SK-N-SH treated with all-trans-retinoic acid at 6 μM for 48 hours (cell line): ENCODE data around the gene CCDC14.
"Not testable (repeated sequence)": the region's sequence is repeated elsewhere in the genome, so short reads cannot be mapped to it uniquely, and the experiment has no call there.

Experiments used
- ATAC-seq: fragments of 200-7000 bp; cut with Tn5 transposase; 3 replicates; pipeline ENCODE4 v1.9.1; 2020; ENCODE audit warnings: mild to moderate bottlenecking, moderate library complexity
- CREB5 ChIP-seq: fragments of 250-450 bp; sonication (Bioruptor Pico); IDR thresholded peaks from 2 replicates; pipeline ENCODE4 v1.5.1; 2020; ENCODE audit warnings: low read depth, mild to moderate bottlenecking, moderate library complexity
- CSRNP3 ChIP-seq: fragments of 250-450 bp; sonication (Bioruptor Pico); IDR thresholded peaks from 2 replicates; pipeline ENCODE4 v1.5.1; 2021; ENCODE audit warnings: mild to moderate bottlenecking, moderate library complexity
- GLIS3 ChIP-seq: fragments of 250-450 bp; sonication (Bioruptor Pico); IDR thresholded peaks from 2 replicates; pipeline ENCODE4 v1.5.0; 2020; ENCODE audit warnings: mild to moderate bottlenecking, moderate library complexity
- ISL1 ChIP-seq: fragments of 250-450 bp; sonication (Bioruptor Pico); IDR thresholded peaks from 2 replicates; pipeline ENCODE4 v2.1.2; 2022; ENCODE audit warnings: mild to moderate bottlenecking, moderate library complexity
- OSR1 ChIP-seq: fragments of 250-450 bp; sonication (Bioruptor Pico); IDR thresholded peaks from 2 replicates; pipeline ENCODE4 v1.8.0; 2022; ENCODE audit warnings: moderate library complexity, mild to moderate bottlenecking, inconsistent platforms
- PATZ1 ChIP-seq: fragments of 250-450 bp; sonication (Bioruptor Pico); IDR thresholded peaks from 2 replicates; pipeline ENCODE4 v1.8.0; 2020; ENCODE audit warnings: mild to moderate bottlenecking, moderate library complexity, borderline replicate concordance
- POU6F1 ChIP-seq: fragments of 250-450 bp; sonication (Bioruptor Pico); IDR thresholded peaks from 2 replicates; pipeline ENCODE4 v1.8.0; 2021; ENCODE audit warnings: low read depth, mild to moderate bottlenecking, moderate library complexity, borderline replicate concordance
- PPARA ChIP-seq: fragments of 250-450 bp; sonication (Bioruptor Pico); IDR thresholded peaks from 2 replicates; pipeline ENCODE4 v1.5.0; 2020; ENCODE audit warnings: mild to moderate bottlenecking, borderline replicate concordance
- RARB ChIP-seq: fragments of 250-450 bp; sonication (Bioruptor Pico); IDR thresholded peaks from 2 replicates; pipeline ENCODE4 v1.8.0; 2021; ENCODE audit warnings: mild to moderate bottlenecking, moderate library complexity
- SNAI2 ChIP-seq: fragments of 250-450 bp; sonication (Bioruptor Pico); IDR thresholded peaks from 2 replicates; pipeline ENCODE4 v1.5.0; 2020; ENCODE audit warnings: mild to moderate bottlenecking, moderate library complexity
- TCF4 ChIP-seq: fragments of 250-450 bp; sonication (Bioruptor Pico); IDR thresholded peaks from 2 replicates; pipeline ENCODE4 v1.8.0; 2021; ENCODE audit warnings: mild to moderate bottlenecking, moderate library complexity, borderline replicate concordance
- TOX ChIP-seq: fragments of 250-450 bp; sonication (Bioruptor Pico); IDR thresholded peaks from 2 replicates; pipeline ENCODE4 v1.8.0; 2021; ENCODE audit warnings: mild to moderate bottlenecking, moderate library complexity, borderline replicate concordance
- TSHZ2 ChIP-seq: fragments of 250-450 bp; sonication (Bioruptor Pico); IDR thresholded peaks from 2 replicates; pipeline ENCODE4 v1.5.0; 2020; ENCODE audit warnings: mild to moderate bottlenecking, moderate library complexity
- ZC3H10 ChIP-seq: fragments of 250-450 bp; sonication (Bioruptor Pico); IDR thresholded peaks from 2 replicates; pipeline ENCODE4 v1.5.1; 2021; ENCODE audit warnings: mild to moderate bottlenecking, moderate library complexity
- ZFP3 ChIP-seq: fragments of 250-450 bp; sonication (Bioruptor Pico); IDR thresholded peaks from 2 replicates; pipeline ENCODE4 v1.5.0; 2020; ENCODE audit warnings: mild to moderate bottlenecking, moderate library complexity
- ZNF565 ChIP-seq: fragments of 450-650 bp; formaldehyde crosslinking; conservative IDR thresholded peaks from 2 replicates; pipeline ENCODE4 v1.5.0; 2020; ENCODE audit warnings: low read depth, mild to moderate bottlenecking, moderate library complexity
- ZNF70 ChIP-seq: fragments of 450-650 bp; formaldehyde crosslinking; IDR thresholded peaks from 2 replicates; pipeline ENCODE4 v1.5.0; 2020; ENCODE audit warnings: mild to moderate bottlenecking, moderate library complexity
- ZNF8 ChIP-seq: fragments of 450-650 bp; formaldehyde crosslinking; IDR thresholded peaks from 2 replicates; pipeline ENCODE4 v1.5.0; 2020; ENCODE audit warnings: mild to moderate bottlenecking, moderate library complexity

CCDC14 gene

GRCh38 chr3:123984957-123985356 is 23.9 kb upstream of the CCDC14 start:
- ATAC-seq = no peak
- no peak for TF ChIP-seq RARB (CRISPR knock-in tag)
- no peak for TF ChIP-seq PPARA (CRISPR knock-in tag)
- TF ChIP-seq ZNF565 (CRISPR knock-in tag) = no peak
- no peak for TF ChIP-seq TOX (CRISPR knock-in tag)
- TF ChIP-seq GLIS3 (CRISPR knock-in tag) = no peak
- TF ChIP-seq TCF4 (CRISPR knock-in tag) = no peak
- TF ChIP-seq CSRNP3 = no peak
- TF ChIP-seq ISL1 (CRISPR knock-in tag) = no peak
- TF ChIP-seq PATZ1 (CRISPR knock-in tag) = no peak
- TF ChIP-seq POU6F1 = no peak

GRCh38 chr3:123984350-123984749 is 23.3 kb upstream of the CCDC14 start:
- no peak for ATAC-seq
- TF ChIP-seq TSHZ2 (CRISPR knock-in tag) (no peak), PPARA (CRISPR knock-in tag) (no peak), ZC3H10 (CRISPR knock-in tag) (no peak), ZFP3 (CRISPR knock-in tag) (no peak), SNAI2 (CRISPR knock-in tag) (no peak), ZNF70 (no peak), ISL1 (CRISPR knock-in tag) (no peak), CSRNP3 (no peak), PATZ1 (CRISPR knock-in tag) (no peak), ZNF565 (CRISPR knock-in tag) (no peak), CREB5 (no peak), OSR1 (CRISPR knock-in tag) (no peak), ZNF8 (CRISPR knock-in tag) (no peak)

GRCh38 chr3:123981317-123981716 is 20.3 kb upstream of the CCDC14 start:
- ATAC-seq = not testable (repeated sequence)
